Bronchial epithelial cell (primary cell): ENCODE measurements around the gene VAT1. TPM values are rescaled to one million over a fixed set of nuclear protein-coding genes. Genes with fewer than 3 reads are reported as not detected.

Experiments used
- DNase-seq: peaks from one replicate; pipeline ENCODE4 v3.0.0-alpha.2; 2010; ENCODE audit warnings: low read depth
- FAIRE-seq: peaks from 2 replicates; lab custom pipeline; 2011; peaks lifted over from hg19 to GRCh38; lab: Jason Lieb, UNC
- H3K27me3 ChIP-seq: 2 replicates; pipeline ENCODE4 v1.5.1; 2011; ENCODE audit warnings: low read length; ENCODE audit not compliant: control insufficient read depth, insufficient read depth
- H3K36me3 ChIP-seq: 2 replicates; pipeline ENCODE4 v1.5.1; 2011; ENCODE audit warnings: low read length; ENCODE audit not compliant: control insufficient read depth, insufficient read depth
- H3K4me3 ChIP-seq: 2 replicates; pipeline ENCODE4 v1.5.1; 2011; ENCODE audit warnings: mild to moderate bottlenecking, low read depth, low read length, control low read depth
- total RNA-seq: library from RNA; depleted of rRNA; stranded (reverse); fragments of >200 nt; gene quantifications from 2 replicates; pipeline ENCODE4 v1.2.1, GENCODE V29; 2014
- TF ChIP-seq, protein P1 (sequence below): IDR thresholded peaks from 2 replicates; pipeline ENCODE4 v1.5.1; 2011; ENCODE audit warnings: mild to moderate bottlenecking, moderate library complexity, low read length, control low read depth, inconsistent platforms; ENCODE audit not compliant: insufficient read depth, severe bottlenecking

VAT1 gene
- total RNA-seq, 1 donor from 2014 or later: 101 TPM

DNA sequence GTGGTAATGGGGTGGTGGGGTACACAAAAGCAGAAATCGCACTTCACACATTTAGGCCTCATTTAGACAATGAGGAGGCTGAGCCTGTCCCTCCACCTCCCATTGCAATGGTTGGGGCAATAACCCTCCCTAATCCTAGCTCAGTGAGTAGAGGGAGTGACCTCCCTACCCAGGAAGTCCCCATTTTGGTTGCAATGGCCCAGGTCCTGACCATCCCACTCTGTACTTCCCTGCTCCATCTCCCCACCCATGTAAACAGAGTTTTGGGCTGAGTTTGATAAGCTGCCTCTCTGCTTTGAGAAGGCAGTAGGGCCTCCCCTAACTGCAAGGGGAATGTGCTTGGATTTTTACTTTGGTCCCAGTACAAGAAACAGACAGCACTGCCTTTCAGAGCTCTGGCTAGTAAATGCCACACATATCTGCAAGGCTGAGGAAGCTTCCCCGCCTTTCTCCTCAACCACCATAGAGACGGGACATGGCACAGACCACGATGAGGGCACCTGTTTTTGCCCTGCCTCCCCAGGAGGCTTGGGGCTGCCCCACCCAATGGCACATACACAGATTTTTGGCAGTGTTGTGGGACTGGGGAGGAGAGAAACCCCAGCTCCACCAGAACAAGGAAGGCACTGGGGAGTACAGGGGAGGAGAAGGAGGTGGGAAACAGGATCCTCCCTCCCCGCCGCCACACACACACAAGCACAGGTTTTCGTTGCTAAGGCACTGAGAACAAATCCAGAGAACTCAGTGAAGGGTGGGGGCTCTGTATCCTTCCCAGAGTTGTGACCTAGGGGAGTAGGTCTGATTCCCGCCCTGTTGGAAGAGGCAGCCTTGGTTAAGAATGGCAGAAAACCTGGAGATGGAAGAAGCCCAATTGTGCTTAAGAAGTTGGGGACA, 7.3 kb downstream of the VAT1 start:
- H3K4me3 ChIP-seq: no peak overlapping the region
- peaks cover 18% of the 10 kb centered on the region for H3K36me3 ChIP-seq
- DNase-seq: no peak
- no peaks in the 10 kb centered on the region for H3K27me3 ChIP-seq
- peak; percentile 55 for FAIRE-seq
- TF ChIP-seq, protein P1, sequence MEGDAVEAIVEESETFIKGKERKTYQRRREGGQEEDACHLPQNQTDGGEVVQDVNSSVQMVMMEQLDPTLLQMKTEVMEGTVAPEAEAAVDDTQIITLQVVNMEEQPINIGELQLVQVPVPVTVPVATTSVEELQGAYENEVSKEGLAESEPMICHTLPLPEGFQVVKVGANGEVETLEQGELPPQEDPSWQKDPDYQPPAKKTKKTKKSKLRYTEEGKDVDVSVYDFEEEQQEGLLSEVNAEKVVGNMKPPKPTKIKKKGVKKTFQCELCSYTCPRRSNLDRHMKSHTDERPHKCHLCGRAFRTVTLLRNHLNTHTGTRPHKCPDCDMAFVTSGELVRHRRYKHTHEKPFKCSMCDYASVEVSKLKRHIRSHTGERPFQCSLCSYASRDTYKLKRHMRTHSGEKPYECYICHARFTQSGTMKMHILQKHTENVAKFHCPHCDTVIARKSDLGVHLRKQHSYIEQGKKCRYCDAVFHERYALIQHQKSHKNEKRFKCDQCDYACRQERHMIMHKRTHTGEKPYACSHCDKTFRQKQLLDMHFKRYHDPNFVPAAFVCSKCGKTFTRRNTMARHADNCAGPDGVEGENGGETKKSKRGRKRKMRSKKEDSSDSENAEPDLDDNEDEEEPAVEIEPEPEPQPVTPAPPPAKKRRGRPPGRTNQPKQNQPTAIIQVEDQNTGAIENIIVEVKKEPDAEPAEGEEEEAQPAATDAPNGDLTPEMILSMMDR: no peak

DNA sequence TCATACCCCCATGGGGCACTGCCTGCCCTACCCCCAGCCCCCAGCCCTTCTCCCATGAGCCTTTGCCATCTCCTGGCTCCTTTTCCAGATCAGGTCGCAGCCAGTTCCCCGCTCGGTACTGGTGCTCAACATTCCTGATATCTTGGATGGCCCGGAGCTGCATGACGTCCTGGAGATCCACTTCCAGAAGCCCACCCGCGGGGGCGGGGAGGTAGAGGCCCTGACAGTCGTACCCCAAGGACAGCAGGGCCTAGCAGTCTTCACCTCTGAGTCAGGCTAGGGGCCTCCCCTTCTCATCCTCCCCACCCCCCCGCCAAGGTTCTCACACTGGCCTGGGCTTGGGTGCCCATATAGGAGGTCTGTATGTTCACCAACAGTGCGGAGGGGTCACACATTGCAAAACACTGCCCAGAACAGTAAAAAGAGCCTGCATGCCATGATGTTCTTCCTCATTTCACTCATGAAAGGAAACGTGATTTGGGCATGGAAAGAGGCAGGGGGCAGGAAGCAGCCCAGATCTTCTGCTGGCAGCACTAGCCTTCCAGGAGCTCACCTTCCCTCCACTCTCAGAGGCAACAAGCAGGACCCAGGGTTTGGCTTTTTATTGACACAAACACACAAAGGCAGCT, 8.1 kb downstream of the VAT1 start:
- Histone ChIP-seq H3K36me3 (peaks cover 15% of the 10 kb centered on the region), H3K27me3 (no peaks in the 10 kb centered on the region), H3K4me3 (no peak overlapping the region)
- no peak for DNase-seq
- FAIRE-seq: peak; percentile 47
- TF ChIP-seq, protein P1: no peak

DNA sequence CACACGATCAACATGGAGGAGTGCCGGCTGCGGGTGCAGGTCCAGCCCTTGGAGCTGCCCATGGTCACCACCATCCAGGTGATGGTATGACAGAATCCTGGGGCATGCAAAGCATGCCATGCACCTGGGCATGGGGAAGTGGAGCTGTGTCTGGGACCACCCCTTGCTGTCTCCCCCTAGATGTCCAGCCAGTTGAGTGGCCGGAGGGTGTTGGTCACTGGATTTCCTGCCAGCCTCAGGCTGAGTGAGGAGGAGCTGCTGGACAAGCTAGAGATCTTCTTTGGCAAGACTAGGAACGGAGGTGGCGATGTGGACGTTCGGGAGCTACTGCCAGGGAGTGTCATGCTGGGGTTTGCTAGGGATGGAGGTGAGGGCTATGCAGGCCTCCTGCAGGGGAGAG, 8.9 kb downstream of the VAT1 start:
- no peaks in the 10 kb centered on the region for H3K27me3 ChIP-seq
- no peak for FAIRE-seq
- H3K4me3 ChIP-seq: no peak overlapping the region
- DNase-seq: no peak
- TF ChIP-seq, protein P1: no peak
- H3K36me3 ChIP-seq: peaks cover 12% of the 10 kb centered on the region

DNA sequence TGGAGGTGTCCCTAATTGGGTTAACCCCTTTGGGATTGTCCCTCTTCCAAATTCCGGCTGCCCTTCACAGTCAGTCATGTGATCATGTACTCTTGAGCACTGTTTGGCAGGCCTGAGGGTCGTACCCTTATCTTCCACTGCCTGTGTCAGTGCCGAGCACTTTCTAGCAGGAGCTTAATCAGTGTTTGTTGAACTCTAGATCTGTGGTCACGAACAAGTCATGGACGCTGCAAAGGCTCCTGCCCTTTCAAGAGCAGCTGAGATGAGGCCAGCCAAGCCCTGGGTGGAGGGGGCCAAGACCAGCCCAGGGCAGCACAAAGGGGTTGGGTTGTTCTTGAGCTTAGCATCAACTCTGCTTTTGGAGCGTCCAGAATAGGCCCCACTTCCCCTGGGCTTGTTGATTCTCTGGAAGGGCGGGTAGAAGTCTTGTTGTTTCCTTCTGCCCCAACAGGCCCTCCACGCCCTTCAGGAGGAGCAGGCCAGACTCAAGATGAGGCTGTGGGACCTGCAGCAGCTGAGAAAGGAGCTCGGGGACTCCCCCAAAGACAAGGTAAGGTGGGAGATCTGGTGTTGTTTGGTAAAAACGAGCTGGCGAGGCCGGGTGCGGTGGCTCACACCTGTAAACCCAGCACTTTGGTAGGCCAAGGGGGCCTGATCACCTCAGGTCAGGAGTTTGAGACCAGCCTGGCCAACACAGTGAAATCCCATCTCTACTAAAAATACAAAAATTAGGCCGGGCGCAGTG, 10.3 kb downstream of the VAT1 start:
- TF ChIP-seq, protein P1: no peak
- Histone ChIP-seq H3K36me3 (peaks cover 11% of the 10 kb centered on the region), H3K4me3 (no peak overlapping the region), H3K27me3 (no peaks in the 10 kb centered on the region)
- DNase-seq: no peak
- no peak for FAIRE-seq

DNA sequence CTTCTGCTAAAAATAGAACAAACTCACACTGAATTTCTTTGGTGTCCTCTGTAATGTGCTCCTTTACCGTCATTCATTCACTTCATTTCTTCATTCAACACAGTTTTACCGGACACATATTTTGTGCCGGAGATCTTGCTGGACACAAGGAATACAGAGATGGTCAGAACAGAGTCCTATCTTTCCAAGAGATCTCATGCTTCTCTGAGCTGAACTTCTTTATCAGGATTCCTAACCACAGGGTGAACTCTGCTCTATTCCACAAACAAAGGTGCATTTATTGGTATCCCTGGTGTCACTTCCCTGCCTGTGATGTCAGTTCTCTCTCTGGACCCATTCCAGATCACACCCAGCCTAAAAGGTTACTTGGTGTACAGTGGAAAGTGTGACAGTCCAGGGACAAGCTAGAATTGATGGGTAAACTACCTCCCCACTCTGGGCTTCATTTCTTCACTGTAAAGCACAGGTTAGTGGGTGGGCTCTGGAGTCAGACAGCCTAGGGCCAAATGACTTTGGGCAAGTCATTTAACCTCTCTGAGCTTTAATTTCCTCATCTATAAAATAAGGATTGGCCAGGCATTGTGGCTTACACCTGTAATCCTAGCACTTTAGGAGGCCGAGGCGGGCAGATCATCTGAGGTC, 11.4 kb downstream of the VAT1 start:
- TF ChIP-seq, protein P1: no peak
- Histone ChIP-seq H3K4me3 (no peak overlapping the region), H3K36me3 (peaks cover 6% of the 10 kb centered on the region), H3K27me3 (no peaks in the 10 kb centered on the region)
- no peak for DNase-seq
- FAIRE-seq: no peak
